SKM-1 (cell line): ENCODE data around the gene CDR2L.
"Not testable (repeated sequence)": the region's sequence is repeated elsewhere in the genome, so short reads cannot be mapped to it uniquely, and the experiment has no call there.

ENCODE experiments used
- DNase-seq: peaks from one replicate; lab custom pipeline; 2025; ENCODE audit not compliant: unreplicated experiment; lab: John Stamatoyannopoulos, UW

Gene CDR2L

GRCh38 chr17:75036643-75037268, 49.3 kb downstream of the CDR2L start:
- no peak for DNase-seq

DNA sequence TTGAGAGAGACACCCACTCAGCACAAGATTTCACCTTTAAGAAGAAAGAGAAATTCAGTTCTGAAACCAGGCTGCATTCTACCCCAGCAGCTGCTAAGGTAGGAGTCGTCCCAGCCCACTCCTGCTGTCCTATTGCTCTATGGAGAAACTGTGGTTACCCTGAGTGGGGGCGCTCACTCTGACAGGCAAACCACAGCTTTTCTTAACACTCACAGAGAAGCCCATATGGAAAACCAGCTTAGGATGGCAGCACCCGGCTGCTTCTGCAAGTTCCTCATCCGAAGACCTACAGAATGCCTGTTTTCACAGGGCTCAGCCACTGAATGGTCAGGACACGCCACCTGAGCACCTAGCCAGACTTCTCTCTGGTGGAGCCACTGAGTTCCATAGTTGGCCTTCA, 51.8 kb downstream of the CDR2L start:
- DNase-seq, result peak; percentile 58

DNA sequence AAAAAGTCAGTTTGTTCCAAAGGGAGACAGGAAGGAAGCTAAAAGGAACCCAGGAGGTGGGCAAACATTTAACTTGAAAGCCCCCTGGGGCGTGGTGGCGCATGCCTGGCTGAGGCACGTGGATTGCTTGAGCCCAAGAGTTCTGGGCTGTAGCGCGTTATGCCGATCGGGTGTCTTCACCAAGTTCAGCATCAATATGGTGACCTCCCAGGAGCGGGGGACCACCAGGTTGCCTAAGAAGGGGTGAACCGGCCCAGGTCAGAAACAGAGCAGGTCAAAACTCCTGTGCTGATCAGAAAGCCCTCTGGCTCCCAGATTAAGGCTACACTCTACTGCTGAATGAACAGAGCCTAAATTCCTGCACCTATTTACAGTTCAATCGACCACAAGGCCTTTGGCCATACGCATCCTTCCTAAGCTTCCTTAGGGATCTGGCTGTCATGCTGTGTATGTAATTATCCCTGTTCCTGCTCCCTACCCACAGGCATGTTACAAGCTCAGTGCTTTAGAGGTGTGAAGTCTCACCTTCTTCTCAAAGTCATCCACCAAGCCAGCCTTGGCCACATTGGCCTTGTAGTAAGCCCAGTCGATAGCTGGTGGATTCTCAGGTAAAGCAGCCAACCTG, 54.3 kb downstream of the CDR2L start:
- no peak for DNase-seq

DNA sequence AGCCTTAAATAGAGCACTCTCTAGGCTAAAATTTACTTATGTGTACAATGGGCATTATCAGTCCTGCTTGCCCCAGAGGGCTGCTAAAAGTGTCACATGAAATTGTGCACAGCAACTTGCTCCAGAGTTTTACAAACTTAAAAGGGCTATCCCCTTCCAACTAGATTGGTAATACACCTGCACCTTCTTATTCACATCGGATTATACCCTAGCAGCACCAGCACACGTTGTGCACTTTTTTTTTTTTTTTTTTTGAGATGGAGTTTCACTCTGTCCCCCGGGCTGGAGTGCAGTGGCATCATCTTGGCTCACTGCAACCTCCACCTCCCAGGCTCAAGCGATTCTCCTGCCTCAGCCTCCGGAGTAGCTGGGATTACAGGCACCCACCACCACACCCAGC, 56.4 kb downstream of the CDR2L start:
- not testable (repeated sequence) for DNase-seq

- DNase-seq, result no peak
Measured at GRCh38 chr17:75044716-75045115, 57.3 kb downstream of the CDR2L start.

DNA sequence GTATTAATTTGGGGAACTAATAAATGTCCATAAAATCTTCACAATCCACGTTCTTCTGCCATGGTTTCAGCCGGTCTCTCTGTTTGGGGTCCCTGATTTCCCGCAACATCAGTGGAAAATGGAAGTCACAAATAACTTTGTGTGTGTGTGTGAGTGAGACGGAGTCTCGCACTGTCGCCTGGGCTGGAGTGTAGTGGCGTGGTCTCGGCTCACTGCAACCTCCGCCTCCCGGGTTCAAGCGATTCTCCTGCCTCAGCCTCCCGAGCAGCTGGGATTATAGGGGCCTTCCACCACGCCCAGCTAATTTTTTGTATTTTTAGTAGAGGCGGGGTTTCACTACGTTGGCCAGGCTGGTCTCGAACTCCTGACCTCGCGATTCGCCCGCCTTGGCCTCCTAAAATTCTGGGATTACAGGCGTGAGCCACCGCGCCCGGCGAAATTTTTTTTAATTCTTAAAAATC, 58.5 kb downstream of the CDR2L start:
- DNase-seq, result not testable (repeated sequence)

DNA sequence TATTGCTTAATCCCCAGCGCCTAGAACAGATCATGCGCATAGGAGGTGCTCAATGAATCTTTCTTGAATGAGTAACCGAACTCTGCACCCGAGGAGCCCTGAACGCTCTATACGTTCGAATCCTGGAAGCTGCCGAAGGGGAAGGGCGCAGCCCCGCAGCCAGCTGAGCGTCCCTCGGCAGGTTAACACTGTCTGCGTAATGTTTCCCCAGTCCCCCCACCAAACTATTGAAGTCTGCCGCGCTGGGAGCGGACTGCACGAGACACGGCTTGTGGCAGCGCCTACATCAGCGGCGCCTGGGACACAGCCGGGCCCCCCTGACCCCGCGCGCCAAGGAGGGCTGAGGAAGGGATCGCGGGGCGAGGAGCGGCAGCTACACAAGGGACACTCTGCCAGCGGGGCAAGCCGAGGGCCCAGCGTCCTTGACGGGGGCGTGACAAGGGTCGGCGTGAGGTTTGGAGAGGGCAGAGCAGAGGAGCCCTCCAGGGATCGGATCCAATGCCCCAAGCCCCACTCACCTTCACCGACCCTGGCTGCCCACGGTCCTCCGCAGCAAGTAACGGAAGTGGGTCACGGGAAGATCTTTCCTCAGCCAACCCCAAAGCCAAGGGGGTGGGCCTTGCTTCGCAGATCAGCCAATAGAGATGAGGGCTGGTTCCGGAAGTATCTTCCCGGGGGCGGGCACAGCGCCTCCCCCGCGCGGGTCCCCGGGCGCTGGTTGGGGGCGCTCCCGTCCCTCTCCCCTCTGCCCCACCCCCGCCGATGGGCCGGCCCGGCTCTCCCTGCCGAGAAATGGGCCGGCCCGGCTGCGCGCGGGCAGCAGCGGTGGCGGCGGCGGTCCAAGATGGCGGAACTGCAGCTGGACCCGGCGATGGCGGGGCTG, 59.2 kb downstream of the CDR2L start, which contains the start of the genes ATP5PD and KCTD2:
ATP5PD (minus strand) TSS at position 563 of the 883 bp plus-strand sequence. CDS start 4,319 bp downstream, outside the sequence.
KCTD2 (plus strand) TSS at position 819 of the 883 bp plus-strand sequence; CDS start at position 845, 26 bp downstream.
- DNase-seq, result peak; percentile 90

GRCh38 chr17:75047398-75048098, 60.1 kb downstream of the CDR2L start:
- DNase-seq, result no peak

GRCh38 chr17:75048249-75048878, 60.9 kb downstream of the CDR2L start:
- no peak for DNase-seq

- DNase-seq, result no peak
Measured at GRCh38 chr17:75049057-75049456, 61.6 kb downstream of the CDR2L start.

DNA sequence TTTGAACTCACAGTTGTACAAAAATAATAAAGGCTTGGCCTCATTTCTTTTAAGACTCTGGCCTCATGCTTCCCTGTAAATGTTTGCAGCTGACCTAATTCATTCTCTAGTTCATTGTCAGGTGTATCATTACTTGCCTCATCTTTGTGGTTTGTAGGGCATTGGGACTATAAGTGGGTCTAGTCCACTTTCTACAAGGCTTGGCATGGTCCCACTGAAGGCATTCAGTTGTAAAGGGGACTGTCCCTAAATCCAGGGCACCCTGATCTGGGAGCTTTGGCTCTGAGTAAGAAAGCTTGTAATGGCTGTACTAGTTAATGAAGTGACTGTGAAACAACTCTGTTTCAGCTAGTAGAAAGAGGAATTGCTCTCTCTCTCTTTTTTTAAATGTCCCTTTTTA, 62.3 kb downstream of the CDR2L start:
- DNase-seq, result no peak

- no peak for DNase-seq
Measured at GRCh38 chr17:75051941-75052340, 64.5 kb downstream of the CDR2L start.
